ENCODE data around the gene PDHX. TPM values are rescaled to one million over a fixed set of nuclear protein-coding genes. Genes with fewer than 3 reads are reported as not detected.
A peak's percentile ranks its signal among the peaks of the same experiment; 100 is the strongest.

Gene PDHX
- total and polyA plus RNA-seq, 8 donors = 7.2 to 21.2 (median 13.9) TPM

DNA sequence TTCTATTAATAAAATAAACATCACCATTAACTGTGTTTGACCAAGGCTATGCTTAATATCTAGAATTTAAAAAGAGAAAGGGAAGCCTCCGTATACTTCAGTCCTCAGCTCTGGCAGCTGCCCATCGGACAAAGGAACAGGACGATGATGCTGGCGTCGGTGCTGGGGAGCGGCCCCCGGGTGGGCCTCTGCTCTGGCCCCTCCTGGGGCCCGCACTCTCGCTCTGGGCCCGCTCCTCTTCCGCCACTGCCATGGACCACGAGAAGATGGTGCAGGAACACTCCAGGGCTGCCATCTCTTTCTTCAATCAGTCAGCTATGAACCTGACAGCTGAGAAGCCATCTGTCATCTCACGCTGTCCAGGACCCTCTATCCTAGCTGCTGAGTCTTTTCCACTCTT, 25.3 kb downstream of the PDHX start:
- H3K9me3 ChIP-seq = no peaks in the 10 kb centered on the region

DNA sequence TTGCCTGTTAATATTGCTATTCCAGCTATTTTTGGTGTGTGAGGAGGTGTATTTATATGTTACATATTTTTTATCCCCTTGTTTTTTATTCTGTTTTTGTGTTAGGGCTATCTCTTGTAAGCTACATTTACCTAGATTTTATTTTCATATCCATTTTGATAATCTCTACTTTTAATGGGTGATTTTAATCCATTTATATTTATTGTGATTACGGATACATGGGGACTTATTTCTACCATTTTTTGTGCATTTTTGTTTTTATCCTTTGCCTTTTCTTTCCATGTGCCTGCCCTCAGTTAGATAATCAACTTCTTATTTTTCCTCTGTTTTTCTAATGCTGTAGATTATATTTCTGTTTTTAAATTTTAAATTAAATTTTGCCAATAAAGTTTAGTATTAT, 28.3 kb downstream of the PDHX start:
- no peak for FAIRE-seq
- Histone ChIP-seq H3K36me3 (no peaks in the 10 kb centered on the region), H3K9me3 (no peaks in the 10 kb centered on the region), H3K4me3 (no peak overlapping the region), H3K4me1 (peaks cover 6 to 9% (median 7%) of the 10 kb centered on the region in 3 donors), H3K27ac (no peak overlapping the region), H3K27me3 (no peaks in the 10 kb centered on the region)
- no peak for ATAC-seq
- intact Hi-C loops (cut with DNase I) = no loop called here
- TF ChIP-seq, protein P1, sequence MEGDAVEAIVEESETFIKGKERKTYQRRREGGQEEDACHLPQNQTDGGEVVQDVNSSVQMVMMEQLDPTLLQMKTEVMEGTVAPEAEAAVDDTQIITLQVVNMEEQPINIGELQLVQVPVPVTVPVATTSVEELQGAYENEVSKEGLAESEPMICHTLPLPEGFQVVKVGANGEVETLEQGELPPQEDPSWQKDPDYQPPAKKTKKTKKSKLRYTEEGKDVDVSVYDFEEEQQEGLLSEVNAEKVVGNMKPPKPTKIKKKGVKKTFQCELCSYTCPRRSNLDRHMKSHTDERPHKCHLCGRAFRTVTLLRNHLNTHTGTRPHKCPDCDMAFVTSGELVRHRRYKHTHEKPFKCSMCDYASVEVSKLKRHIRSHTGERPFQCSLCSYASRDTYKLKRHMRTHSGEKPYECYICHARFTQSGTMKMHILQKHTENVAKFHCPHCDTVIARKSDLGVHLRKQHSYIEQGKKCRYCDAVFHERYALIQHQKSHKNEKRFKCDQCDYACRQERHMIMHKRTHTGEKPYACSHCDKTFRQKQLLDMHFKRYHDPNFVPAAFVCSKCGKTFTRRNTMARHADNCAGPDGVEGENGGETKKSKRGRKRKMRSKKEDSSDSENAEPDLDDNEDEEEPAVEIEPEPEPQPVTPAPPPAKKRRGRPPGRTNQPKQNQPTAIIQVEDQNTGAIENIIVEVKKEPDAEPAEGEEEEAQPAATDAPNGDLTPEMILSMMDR (IDR thresholded peaks at IDR 0.05) = no peak
- WGBS, 2 donors = 100% methylated on average over 1 of the region's 1 CpG
- DNase-seq = no peak

More for the DNA sequence above, 25.3 kb downstream of the PDHX start:
- Histone ChIP-seq H3K27ac (no peak overlapping the region), H3K4me3 (no peak overlapping the region), H3K4me1 (no peaks in the 10 kb centered on the region), H3K27me3 (no peaks in the 10 kb centered on the region), H3K36me3 (no peaks in the 10 kb centered on the region)
- TF ChIP-seq, protein P1 (IDR thresholded peaks at IDR 0.05) = no peak
- intact Hi-C loops (cut with DNase I) = no loop called here
- ATAC-seq (no peak), FAIRE-seq (no peak), DNase-seq (no peak)
- WGBS, 2 donors = 98 to 99% methylated on average over 13 of the region's 13 CpGs

DNA sequence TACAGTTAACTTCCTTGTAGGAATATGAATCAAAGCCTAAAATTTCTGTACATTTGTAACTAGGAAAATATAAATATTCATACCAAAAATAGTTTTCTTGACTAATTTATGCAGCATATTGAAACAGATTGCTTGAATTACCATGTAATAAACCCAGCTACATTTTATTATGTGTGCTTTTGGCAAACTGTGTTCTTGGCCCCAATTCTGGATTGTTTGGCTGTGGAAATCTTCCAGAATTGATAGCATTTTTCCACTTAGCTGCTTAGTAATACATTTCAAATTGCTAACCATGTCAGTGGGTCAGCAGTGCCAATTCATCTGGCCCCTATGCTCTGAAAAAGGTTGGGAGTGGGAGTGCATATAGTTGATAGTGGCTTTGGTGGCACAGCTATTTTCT, 32.3 kb downstream of the PDHX start:
- intact Hi-C loops (cut with DNase I) = no loop called here
- Histone ChIP-seq H3K36me3 (no peaks in the 10 kb centered on the region), H3K27me3 (no peaks in the 10 kb centered on the region), H3K27ac (no peak overlapping the region), H3K4me1 (peaks cover 6 to 9% (median 7%) of the 10 kb centered on the region in 3 donors), H3K9me3 (no peaks in the 10 kb centered on the region), H3K4me3 (no peak overlapping the region)
- no peak for DNase-seq
- TF ChIP-seq, protein P1 (IDR thresholded peaks at IDR 0.05) = no peak
- peak; percentile 63 to 80 (median 74) for ATAC-seq
- FAIRE-seq = no peak

DNA sequence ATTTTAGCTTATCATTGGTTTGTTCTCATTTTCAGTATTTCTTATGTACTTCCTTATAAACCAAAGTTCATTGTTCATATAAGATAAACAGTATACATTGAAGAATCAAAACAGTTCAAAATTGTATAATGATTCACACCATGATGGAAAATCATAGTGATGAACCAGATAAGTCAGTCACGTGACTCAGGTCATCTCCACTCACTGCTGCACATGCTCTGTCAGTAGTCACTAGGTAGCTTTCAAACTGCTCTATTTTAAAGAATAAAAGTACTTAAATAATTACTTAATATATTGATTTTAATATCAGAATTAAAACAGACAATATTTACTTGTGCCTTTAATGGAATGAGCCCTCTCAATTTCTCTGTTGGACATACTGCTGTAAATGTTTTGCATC, 37.5 kb downstream of the PDHX start:
- no peak for FAIRE-seq

DNA sequence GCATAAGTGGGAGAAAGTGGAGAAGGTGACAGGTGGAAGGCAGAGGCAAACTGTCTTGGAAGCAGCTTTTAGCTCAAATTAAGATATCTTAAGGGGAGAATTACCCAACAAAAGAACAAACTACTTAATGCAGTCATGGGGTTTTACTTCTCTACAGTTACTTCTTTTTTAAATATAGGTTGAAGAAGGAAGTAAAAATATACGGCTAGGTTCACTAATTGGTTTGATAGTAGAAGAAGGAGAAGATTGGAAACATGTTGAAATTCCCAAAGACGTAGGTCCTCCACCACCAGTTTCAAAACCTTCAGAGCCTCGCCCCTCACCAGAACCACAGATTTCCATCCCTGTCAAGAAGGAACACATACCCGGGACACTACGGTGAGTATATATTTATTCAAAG, 40.8 kb downstream of the PDHX start:
- intact Hi-C loops (cut with DNase I) = no loop called here
- Histone ChIP-seq H3K36me3 (no peaks in the 10 kb centered on the region), H3K27me3 (no peaks in the 10 kb centered on the region), H3K9me3 (no peaks in the 10 kb centered on the region), H3K4me3 (no peak overlapping the region), H3K27ac (no peak overlapping the region), H3K4me1 (peaks cover 0 to 5% (median 4%) of the 10 kb centered on the region in 3 donors)
- no peak for ATAC-seq
- DNase-seq = no peak
- TF ChIP-seq, protein P1 (IDR thresholded peaks at IDR 0.05) = no peak
- 94 to 95% methylated on average over 5 of the region's 5 CpGs for WGBS, 2 donors
- FAIRE-seq = no peak

More for the DNA sequence above, 37.5 kb downstream of the PDHX start:
- Histone ChIP-seq H3K4me1 (peaks cover 0 to 7% (median 0%) of the 10 kb centered on the region in 3 donors), H3K27me3 (no peaks in the 10 kb centered on the region), H3K4me3 (no peak overlapping the region), H3K27ac (no peak overlapping the region), H3K9me3 (no peaks in the 10 kb centered on the region), H3K36me3 (no peaks in the 10 kb centered on the region)
- 75 to 82% methylated on average over 1 of the region's 1 CpG for WGBS, 2 donors
- TF ChIP-seq, protein P1 (IDR thresholded peaks at IDR 0.05) = no peak
- no peak for DNase-seq
- intact Hi-C loops (cut with DNase I) = no loop called here
- ATAC-seq = no peak

All from pancreas (tissue), 10 donors.